GM10266 (cell line): ENCODE data around the gene RRAGD.

Source experiments
- DNase-seq: peaks from one replicate; pipeline ENCODE4 v3.0.0; 2012; ENCODE audit errors: extremely low spot score
- CTCF ChIP-seq: IDR thresholded peaks from 2 replicates; pipeline ENCODE4 v1.5.1; 2012; ENCODE audit warnings: mild to moderate bottlenecking, low read depth; ENCODE audit not compliant: control insufficient read depth, insufficient read depth; ENCODE audit errors: missing control alignments

The RRAGD gene

GRCh38 chr6:89353118-89353556 is 58.9 kb downstream of the RRAGD start:
- TF ChIP-seq CTCF, result no peak
- no peak for DNase-seq

DNA sequence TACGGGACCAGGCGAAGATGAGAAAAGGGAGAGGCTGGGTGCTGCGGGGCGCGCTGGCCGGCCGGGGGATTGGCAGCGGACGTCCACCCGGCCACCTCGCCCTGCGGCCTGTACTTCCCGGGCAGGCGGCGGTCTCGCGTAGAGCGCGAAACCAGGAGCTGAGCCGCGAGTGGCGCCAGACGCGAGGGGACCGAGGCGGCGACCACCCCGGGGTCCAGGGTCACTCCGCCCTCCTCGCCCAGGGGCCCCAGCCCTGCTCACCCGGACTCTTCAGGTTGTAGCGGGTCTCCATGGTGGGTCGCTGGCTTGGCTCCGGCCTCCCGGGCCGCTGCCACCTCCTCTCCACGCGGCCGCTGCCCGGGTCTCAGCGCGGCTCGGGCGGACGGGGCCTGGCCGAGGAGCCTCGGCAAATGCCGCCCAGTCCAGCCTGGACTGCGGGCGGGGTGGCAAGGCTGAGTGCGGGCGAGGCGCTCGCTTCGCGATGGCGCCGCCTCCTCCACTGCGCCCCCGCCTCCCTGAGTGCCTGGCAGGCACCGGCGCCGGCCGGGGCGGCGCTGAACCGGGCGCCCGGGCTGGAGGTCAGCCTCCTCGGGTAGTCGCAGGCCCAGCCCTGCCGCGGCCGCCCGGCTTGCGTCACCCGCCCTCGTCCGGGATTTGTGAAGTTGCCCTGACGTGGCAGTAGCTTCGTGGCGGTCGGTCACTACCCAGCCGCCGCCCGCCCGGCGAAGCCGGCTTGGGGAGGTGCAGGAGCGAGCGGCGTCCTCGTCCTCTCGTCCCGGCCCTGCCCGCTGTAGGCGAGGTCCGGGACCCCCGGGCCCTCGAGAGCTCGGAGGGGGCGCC is 59.6 kb downstream of the RRAGD start, which contains the start of gene UBE2J1:
TSS of gene UBE2J1 (minus strand) at position 445 of the 840 bp plus-strand sequence. CDS start at position 292, 153 bp downstream.
- no peak for TF ChIP-seq CTCF
- DNase-seq, result peak; percentile 80

DNA sequence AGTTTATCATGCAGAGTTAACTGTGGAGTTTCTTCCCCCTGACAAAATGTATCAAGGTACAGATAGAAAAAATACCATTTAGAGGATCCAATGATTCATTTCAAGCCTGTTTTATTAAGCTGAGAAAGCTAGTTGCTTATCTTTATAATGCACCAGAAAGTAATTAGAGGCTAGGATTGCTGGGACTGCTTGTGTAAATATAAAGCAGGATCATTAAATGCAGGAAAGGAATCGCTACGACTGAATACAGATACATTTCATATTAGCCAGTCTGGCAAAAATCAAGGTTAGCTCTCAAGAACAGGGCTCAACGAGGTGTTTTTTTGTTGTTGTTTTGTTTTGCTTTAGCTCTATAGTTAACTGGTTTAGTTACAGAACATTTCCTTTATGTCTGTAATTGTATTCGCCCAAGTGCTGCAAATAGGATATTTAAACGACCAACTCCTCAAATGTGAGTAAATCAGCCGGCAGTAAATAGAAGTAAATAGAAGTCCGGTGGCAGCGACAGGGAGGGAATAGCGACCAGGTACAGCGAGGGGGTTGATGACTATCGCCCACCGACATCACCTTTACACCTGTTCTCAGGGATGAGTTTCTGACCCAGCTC is 60.3 kb downstream of the RRAGD start:
- DNase-seq, result no peak
- no peak for TF ChIP-seq CTCF

DNA sequence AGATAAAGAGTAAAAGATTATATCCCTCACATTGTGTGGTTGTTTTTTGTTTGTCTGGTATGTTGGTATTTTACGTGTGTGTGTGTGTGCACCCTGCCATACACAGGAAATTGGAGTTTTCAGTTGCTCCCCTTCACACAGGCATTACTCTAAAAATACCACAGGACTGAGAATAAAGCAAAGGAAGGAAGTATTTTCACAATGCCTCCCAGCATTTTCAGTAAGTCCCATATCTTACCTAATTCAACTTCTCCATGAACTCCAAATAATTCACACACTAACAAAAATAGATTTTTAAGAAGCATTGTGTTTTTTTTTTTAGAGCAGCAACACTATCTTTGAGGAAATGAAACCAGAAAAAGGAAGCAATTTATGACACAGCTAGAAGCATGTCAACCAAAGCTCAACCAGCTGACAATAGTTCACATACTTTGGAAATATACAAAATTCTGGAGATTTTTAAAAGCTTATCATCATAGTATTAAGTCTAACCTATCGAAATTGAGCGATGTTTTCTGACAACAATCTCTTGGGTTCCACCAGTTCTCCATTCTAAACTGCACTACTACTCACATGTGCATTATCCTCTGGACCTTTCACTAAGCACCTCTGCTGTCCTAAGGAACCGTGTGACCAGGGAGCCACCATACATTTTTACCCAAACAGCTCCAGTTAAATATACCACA is 61.6 kb downstream of the RRAGD start:
- no peak for TF ChIP-seq CTCF
- DNase-seq, result peak; percentile 43

- no peak for TF ChIP-seq CTCF
Observed at GRCh38 chr6:89348372-89348771, 63.7 kb downstream of the RRAGD start.

GRCh38 chr6:89347825-89348224 is 64.2 kb downstream of the RRAGD start:
- no peak for TF ChIP-seq CTCF
- DNase-seq, result no peak

More at GRCh38 chr6:89348372-89348771, 63.7 kb downstream of the RRAGD start:
- DNase-seq, result no peak
